Ascending aorta (tissue), 2 donors: ENCODE measurements around the gene OCA2. TPM values are rescaled to one million over a fixed set of nuclear protein-coding genes. Genes with fewer than 3 reads are reported as not detected.

Experiments used
- DNase-seq, 2 donors: peaks; one replicate each; pipeline ENCODE4 v3.0.0-alpha.2; 2019; ENCODE audit warnings: low spot score in 2 of 2
- H3K27ac ChIP-seq, 2 donors: fragments of 200-600 bp; sonication (generic); one replicate each; pipeline ENCODE4 v1.5.1; 2016 to 2017; ENCODE audit warnings: mild to moderate bottlenecking in 1 of 2
- H3K27me3 ChIP-seq: fragments of 200-600 bp; sonication (generic); one replicate; pipeline ENCODE4 v1.5.1; 2017
- H3K36me3 ChIP-seq, 2 donors: fragments of 200-600 bp; sonication (generic); one replicate each; pipeline ENCODE4 v1.5.1; 2016
- H3K4me1 ChIP-seq, 2 donors: fragments of 200-600 bp; sonication (generic); one replicate each; pipeline ENCODE4 v1.5.1; 2016 to 2017; ENCODE audit warnings: mild to moderate bottlenecking in 1 of 2
- H3K4me3 ChIP-seq, 2 donors: fragments of 200-600 bp; sonication (generic); one replicate each; pipeline ENCODE4 v1.5.1; 2016 to 2017; ENCODE audit warnings: mild to moderate bottlenecking in 1 of 2
- H3K9me3 ChIP-seq, 2 donors: fragments of 200-600 bp; sonication (generic); one replicate each; pipeline ENCODE4 v1.5.1; 2016
- intact Hi-C: fragments of 100-400 bp; cut with DNase I; formaldehyde crosslinking; loops from one replicate; pipeline ENCODE4 v1.15.1; 2023
- total RNA-seq: library from RNA; depleted of rRNA; stranded (reverse); fragments of >200 nt; gene quantifications from one replicate; pipeline ENCODE4 v1.1.0, GENCODE V29; 2016
- TF ChIP-seq, protein P1 (sequence below), 3 experiments: fragments of 200-600 bp in 2 of 3; fragments of 450-650 bp in 1 of 3; sonication (generic) in 2 of 3; IDR thresholded peaks; one replicate each; pipeline ENCODE4 v1.5.1; 2016 to 2019; ENCODE audit warnings: antibody characterized with exemption in 3 of 3, mild to moderate bottlenecking in 1 of 3, moderate library complexity in 1 of 3

Gene OCA2
- total RNA-seq, 1 donor from 2014 or later = 1.2 TPM

DNA sequence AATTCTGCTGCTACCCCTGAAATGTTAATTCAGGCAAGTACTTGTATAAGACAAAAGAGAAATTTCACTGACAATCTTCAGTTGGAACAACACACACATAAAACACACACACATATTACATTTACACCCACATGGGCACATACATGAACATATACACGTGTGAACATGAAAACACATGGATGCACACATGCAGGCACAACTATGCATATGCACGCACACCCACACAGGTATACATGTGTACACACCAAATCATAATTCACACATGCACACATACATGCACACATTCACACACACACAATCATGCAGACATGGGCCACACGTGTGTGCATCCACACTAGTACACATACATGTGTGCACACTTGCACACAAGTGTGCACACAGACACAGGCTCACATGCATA lies 277.8 kb downstream of the OCA2 start:
- no peak for DNase-seq
- intact Hi-C loops = no loop called here
- Histone ChIP-seq H3K9me3 (no peaks in the 10 kb centered on the region), H3K27me3 (no peaks in the 10 kb centered on the region), H3K4me1 (no peaks in the 10 kb centered on the region), H3K4me3 (no peak overlapping the region), H3K27ac (no peak overlapping the region), H3K36me3 (no peaks in the 10 kb centered on the region)
- TF ChIP-seq, protein P1, sequence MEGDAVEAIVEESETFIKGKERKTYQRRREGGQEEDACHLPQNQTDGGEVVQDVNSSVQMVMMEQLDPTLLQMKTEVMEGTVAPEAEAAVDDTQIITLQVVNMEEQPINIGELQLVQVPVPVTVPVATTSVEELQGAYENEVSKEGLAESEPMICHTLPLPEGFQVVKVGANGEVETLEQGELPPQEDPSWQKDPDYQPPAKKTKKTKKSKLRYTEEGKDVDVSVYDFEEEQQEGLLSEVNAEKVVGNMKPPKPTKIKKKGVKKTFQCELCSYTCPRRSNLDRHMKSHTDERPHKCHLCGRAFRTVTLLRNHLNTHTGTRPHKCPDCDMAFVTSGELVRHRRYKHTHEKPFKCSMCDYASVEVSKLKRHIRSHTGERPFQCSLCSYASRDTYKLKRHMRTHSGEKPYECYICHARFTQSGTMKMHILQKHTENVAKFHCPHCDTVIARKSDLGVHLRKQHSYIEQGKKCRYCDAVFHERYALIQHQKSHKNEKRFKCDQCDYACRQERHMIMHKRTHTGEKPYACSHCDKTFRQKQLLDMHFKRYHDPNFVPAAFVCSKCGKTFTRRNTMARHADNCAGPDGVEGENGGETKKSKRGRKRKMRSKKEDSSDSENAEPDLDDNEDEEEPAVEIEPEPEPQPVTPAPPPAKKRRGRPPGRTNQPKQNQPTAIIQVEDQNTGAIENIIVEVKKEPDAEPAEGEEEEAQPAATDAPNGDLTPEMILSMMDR (IDR thresholded peaks at IDR 0.05) = no peak

DNA sequence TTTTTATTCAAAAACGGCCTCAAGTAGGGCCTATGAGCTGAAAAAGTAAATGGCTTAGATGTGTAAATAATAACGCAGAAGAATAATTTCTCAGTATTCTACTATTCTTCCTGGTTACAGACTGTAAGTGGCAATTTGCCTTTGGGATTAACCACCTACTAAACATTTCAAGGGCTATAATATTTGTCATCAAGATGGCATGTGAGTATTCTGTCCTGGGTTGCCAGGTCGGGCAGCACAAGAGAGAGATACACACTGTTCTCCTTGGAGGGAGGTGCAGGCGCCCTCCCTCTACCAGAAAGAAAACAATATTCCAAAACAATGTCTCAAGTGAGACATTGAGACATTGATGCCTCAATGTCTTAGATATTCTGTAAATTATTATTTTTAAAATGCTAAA lies 278.4 kb downstream of the OCA2 start:
- Histone ChIP-seq H3K9me3 (no peaks in the 10 kb centered on the region), H3K27ac (no peak overlapping the region), H3K27me3 (no peaks in the 10 kb centered on the region), H3K4me1 (no peaks in the 10 kb centered on the region), H3K4me3 (no peak overlapping the region), H3K36me3 (no peaks in the 10 kb centered on the region)
- intact Hi-C loops = no loop called here
- no peak for DNase-seq
- TF ChIP-seq, protein P1 (IDR thresholded peaks at IDR 0.05) = no peak

GRCh38 chr15:27820232-27820631 lies 278.9 kb downstream of the OCA2 start:
- DNase-seq = no peak
- Histone ChIP-seq H3K27me3 (no peaks in the 10 kb centered on the region), H3K4me1 (no peaks in the 10 kb centered on the region), H3K9me3 (no peaks in the 10 kb centered on the region), H3K36me3 (no peaks in the 10 kb centered on the region), H3K27ac (no peak overlapping the region), H3K4me3 (no peak overlapping the region)
- TF ChIP-seq, protein P1 (IDR thresholded peaks at IDR 0.05) = no peak
- intact Hi-C loops = no loop called here

DNA sequence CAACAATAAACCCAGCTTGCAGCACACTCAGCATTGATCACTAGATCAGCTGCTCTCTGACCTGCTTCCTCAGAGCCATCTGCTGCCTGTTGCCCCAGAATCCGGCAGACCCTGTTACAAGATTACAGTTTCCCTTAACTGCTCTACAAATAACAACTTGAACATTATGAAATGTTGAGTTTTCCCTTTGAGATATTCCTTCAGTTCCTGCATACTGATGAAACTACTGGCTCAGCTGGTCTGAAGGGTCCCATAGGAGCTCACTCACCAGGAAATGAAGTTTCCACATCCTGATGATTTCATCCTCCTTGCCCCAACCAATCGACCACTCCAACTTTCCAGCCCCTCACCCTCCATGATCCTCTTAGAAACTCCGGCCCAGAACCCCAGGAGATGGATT lies 281.9 kb downstream of the OCA2 start:
- Histone ChIP-seq H3K27ac (no peak overlapping the region), H3K36me3 (no peaks in the 10 kb centered on the region), H3K4me3 (no peak overlapping the region), H3K4me1 (no peaks in the 10 kb centered on the region), H3K27me3 (no peaks in the 10 kb centered on the region), H3K9me3 (no peaks in the 10 kb centered on the region)
- intact Hi-C loops = no loop called here
- DNase-seq = no peak
- TF ChIP-seq, protein P1 (IDR thresholded peaks at IDR 0.05) = no peak

- no peaks in the 10 kb centered on the region for H3K4me1 ChIP-seq
- intact Hi-C loops = no loop called here
These were observed 282.3 kb downstream of the OCA2 start for GRCh38 chr15:27816790-27817189.

More at GRCh38 chr15:27816790-27817189, 282.3 kb downstream of the OCA2 start:
- Histone ChIP-seq H3K27me3 (no peaks in the 10 kb centered on the region), H3K36me3 (no peaks in the 10 kb centered on the region), H3K27ac (no peak overlapping the region), H3K9me3 (no peaks in the 10 kb centered on the region), H3K4me3 (no peak overlapping the region)
- TF ChIP-seq, protein P1 (IDR thresholded peaks at IDR 0.05) = no peak
- DNase-seq = no peak
